ENCODE results near the gene ROBO2. TPM values are rescaled to one million over a fixed set of nuclear protein-coding genes. Genes with fewer than 3 reads are reported as not detected.

Gene ROBO2
- total RNA-seq, 2 donors from 2014 or later: 0.74 to 0.88 TPM

DNA sequence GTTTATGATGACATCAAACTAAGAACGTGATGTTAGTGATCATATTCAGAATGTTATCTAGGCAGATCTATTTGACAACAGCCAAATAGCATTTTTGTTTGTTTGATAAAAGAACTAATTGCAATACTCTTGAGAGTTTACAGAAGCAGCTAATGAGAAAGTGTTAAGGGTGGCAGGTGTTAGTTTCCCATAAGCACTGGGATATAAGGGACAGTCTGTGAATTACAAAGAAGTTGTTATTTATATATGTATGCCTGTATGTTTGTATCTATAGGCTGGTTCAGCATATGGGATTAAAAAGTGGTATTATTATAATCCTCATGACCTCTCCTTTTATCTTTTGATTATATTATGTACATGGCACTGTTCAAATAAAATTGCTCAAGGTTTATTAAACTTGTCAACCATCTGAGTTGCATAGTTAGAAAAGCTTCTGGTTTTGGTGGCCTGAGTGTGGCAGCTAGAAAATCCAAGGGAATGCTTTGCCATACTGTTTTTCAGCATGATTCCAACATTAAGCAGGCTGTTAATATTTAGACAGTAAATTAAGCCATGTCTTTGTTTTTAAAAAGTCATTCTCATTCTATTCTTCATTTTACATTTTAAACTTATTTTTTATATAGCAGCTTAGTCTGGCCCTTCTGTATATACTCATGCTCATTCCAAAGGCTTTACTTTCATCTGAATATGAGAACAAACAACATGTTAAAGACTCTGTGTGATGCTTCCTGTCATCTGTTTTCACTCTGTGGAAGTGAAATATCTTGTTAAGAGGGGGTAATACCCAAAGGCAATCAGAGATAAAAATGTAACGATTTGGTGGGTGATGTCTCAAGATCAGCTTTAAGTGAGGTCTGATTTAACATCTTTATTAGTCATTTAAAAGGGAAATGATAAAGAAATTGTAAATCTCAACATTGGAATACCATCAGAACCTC, 13.1 kb downstream of the ROBO2 start:
- Histone ChIP-seq H3K4me1 (no peaks in the 10 kb centered on the region), H3K9me3 (no peaks in the 10 kb centered on the region), H3K27me3 (no peaks in the 10 kb centered on the region), H3K36me3 (no peaks in the 10 kb centered on the region), H3K27ac (no peak overlapping the region), H3K4me3 (no peak overlapping the region), H3K9ac (ENCODE audit: low read depth in 2 of 2, low read length in 2 of 2) (no peak overlapping the region)
- TF ChIP-seq, protein P1, sequence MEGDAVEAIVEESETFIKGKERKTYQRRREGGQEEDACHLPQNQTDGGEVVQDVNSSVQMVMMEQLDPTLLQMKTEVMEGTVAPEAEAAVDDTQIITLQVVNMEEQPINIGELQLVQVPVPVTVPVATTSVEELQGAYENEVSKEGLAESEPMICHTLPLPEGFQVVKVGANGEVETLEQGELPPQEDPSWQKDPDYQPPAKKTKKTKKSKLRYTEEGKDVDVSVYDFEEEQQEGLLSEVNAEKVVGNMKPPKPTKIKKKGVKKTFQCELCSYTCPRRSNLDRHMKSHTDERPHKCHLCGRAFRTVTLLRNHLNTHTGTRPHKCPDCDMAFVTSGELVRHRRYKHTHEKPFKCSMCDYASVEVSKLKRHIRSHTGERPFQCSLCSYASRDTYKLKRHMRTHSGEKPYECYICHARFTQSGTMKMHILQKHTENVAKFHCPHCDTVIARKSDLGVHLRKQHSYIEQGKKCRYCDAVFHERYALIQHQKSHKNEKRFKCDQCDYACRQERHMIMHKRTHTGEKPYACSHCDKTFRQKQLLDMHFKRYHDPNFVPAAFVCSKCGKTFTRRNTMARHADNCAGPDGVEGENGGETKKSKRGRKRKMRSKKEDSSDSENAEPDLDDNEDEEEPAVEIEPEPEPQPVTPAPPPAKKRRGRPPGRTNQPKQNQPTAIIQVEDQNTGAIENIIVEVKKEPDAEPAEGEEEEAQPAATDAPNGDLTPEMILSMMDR (IDR thresholded peaks at IDR 0.05): no peak
- no peak for DNase-seq
- intact Hi-C loops (cut with DNase I): no loop called here

- intact Hi-C loops (cut with DNase I): no loop called here
- TF ChIP-seq, protein P1 (IDR thresholded peaks at IDR 0.05): no peak
These were observed 13.9 kb downstream of the ROBO2 start for GRCh38 chr3:77053795-77054194.

GRCh38 chr3:77055841-77056341, 16.0 kb downstream of the ROBO2 start:
- no peaks in the 10 kb centered on the region for H3K27me3 ChIP-seq
- H3K27ac ChIP-seq: no peak overlapping the region
- intact Hi-C loops (cut with DNase I): no loop called here
- H3K4me1 ChIP-seq: no peaks in the 10 kb centered on the region
- DNase-seq: no peak
- H3K9ac ChIP-seq (ENCODE audit: low read depth in 2 of 2, low read length in 2 of 2): no peak overlapping the region
- TF ChIP-seq, protein P1 (IDR thresholded peaks at IDR 0.05): no peak
- no peaks in the 10 kb centered on the region for H3K36me3 ChIP-seq
- no peaks in the 10 kb centered on the region for H3K9me3 ChIP-seq
- H3K4me3 ChIP-seq: no peak overlapping the region

More at GRCh38 chr3:77053795-77054194, 13.9 kb downstream of the ROBO2 start:
- DNase-seq: no peak
- no peaks in the 10 kb centered on the region for H3K27me3 ChIP-seq
- no peak overlapping the region for H3K9ac ChIP-seq (ENCODE audit: low read depth in 2 of 2, low read length in 2 of 2)
- H3K4me3 ChIP-seq: no peak overlapping the region
- no peak overlapping the region for H3K27ac ChIP-seq
- no peaks in the 10 kb centered on the region for H3K36me3 ChIP-seq
- H3K9me3 ChIP-seq: no peaks in the 10 kb centered on the region
- H3K4me1 ChIP-seq: no peaks in the 10 kb centered on the region

DNA sequence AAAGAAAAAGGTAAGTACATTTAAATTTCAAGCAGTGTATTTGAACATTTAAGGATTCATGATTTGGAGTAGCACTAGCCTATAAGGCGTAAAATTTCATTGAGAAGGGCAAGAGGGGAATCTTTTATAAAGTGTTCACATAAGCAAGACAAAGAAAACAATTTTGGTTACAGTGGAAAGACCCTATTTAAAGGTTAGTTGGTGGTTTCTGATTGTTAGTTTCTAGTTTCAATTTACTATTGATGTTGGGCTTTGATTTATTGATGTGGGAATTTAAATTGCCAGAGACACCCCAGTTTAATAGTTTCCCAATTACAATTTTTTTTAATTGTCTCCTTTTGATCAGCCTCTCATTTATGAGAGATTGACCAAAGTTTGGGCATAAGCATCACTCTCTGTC, 19.5 kb downstream of the ROBO2 start:
- no peak for DNase-seq
- intact Hi-C loops (cut with DNase I): no loop called here
- H3K27ac ChIP-seq: no peak overlapping the region
- H3K27me3 ChIP-seq: no peaks in the 10 kb centered on the region
- no peaks in the 10 kb centered on the region for H3K4me1 ChIP-seq
- H3K9me3 ChIP-seq: no peaks in the 10 kb centered on the region
- TF ChIP-seq, protein P1 (IDR thresholded peaks at IDR 0.05): no peak
- no peak overlapping the region for H3K9ac ChIP-seq (ENCODE audit: low read depth in 2 of 2, low read length in 2 of 2)
- no peaks in the 10 kb centered on the region for H3K36me3 ChIP-seq
- H3K4me3 ChIP-seq: no peak overlapping the region

GRCh38 chr3:77063423-77063822, 23.5 kb downstream of the ROBO2 start:
- Histone ChIP-seq H3K36me3 (no peaks in the 10 kb centered on the region), H3K27me3 (no peaks in the 10 kb centered on the region)
- intact Hi-C loops (cut with DNase I): no loop called here

More at GRCh38 chr3:77063423-77063822, 23.5 kb downstream of the ROBO2 start:
- Histone ChIP-seq H3K9me3 (no peaks in the 10 kb centered on the region), H3K4me1 (no peaks in the 10 kb centered on the region), H3K27ac (no peak overlapping the region), H3K9ac (ENCODE audit: low read depth in 2 of 2, low read length in 2 of 2) (no peak overlapping the region), H3K4me3 (no peak overlapping the region)
- DNase-seq: no peak
- TF ChIP-seq, protein P1 (IDR thresholded peaks at IDR 0.05): no peak
